BLaER1 (cell line): Measurements from ENCODE around the gene TNFAIP8L3.

Source experiments
- H3K27ac ChIP-seq: shearing (Covaris generic); formaldehyde crosslinking; 2 replicates; pipeline ENCODE4 v1.8.1; 2022
- H3K27me3 ChIP-seq: shearing (Covaris generic); formaldehyde crosslinking; 2 replicates; pipeline ENCODE4 v1.8.1; 2022
- H3K36me3 ChIP-seq: shearing (Covaris generic); formaldehyde crosslinking; 2 replicates; pipeline ENCODE4 v1.8.1; 2022
- H3K4me1 ChIP-seq: shearing (Covaris generic); formaldehyde crosslinking; 2 replicates; pipeline ENCODE4 v1.8.1; 2022
- H3K4me2 ChIP-seq: shearing (Covaris generic); formaldehyde crosslinking; 2 replicates; pipeline ENCODE4 v1.8.1; 2022
- H3K4me3 ChIP-seq: shearing (Covaris generic); formaldehyde crosslinking; 2 replicates; pipeline ENCODE4 v1.8.1; 2022
- H3K9ac ChIP-seq: shearing (Covaris generic); formaldehyde crosslinking; 2 replicates; pipeline ENCODE4 v1.8.1; 2022
- H3K9me3 ChIP-seq: shearing (Covaris generic); formaldehyde crosslinking; 2 replicates; pipeline ENCODE4 v1.8.1; 2022
- H4K20me1 ChIP-seq: shearing (Covaris generic); formaldehyde crosslinking; 2 replicates; pipeline ENCODE4 v1.8.1; 2022
- Cebpa-rat ChIP-seq: shearing (Covaris generic); IDR thresholded peaks from 2 replicates; pipeline ENCODE4 v1.8.1; 2022

TNFAIP8L3 gene

GRCh38 chr15:51067510-51067909, 27.2 kb downstream of the TNFAIP8L3 start:
- Histone ChIP-seq H3K9ac (no peak overlapping the region), H3K4me3 (no peak overlapping the region), H3K27me3 (no peaks in the 10 kb centered on the region), H3K27ac (no peak overlapping the region), H3K4me2 (no peak overlapping the region), H3K36me3 (no peaks in the 10 kb centered on the region), H4K20me1 (no peaks in the 10 kb centered on the region), H3K9me3 (no peaks in the 10 kb centered on the region), H3K4me1 (peaks cover 27% of the 10 kb centered on the region)
- no peak for TF ChIP-seq Cebpa-rat

DNA sequence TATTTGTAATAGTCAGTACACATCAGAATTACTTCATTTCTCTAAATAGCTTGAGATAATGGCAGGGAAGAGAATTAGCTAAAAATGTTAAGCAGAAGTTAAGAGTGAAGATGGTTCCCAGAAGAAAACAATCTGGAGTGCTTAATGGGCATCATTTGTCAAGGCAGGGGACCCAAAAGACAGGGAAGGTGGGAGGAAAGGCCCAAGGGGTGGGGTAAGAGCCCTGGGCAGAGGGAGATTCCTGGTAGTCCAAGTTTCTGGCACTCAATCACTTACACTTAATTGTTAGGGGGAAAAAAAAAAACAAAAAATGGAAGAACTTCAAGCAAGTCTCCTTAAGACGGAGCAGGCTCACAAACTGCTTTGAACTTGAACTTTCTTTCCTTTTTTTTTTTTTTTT, 28.9 kb downstream of the TNFAIP8L3 start:
- no peak overlapping the region for H3K9ac ChIP-seq
- no peak overlapping the region for H3K4me2 ChIP-seq
- no peak overlapping the region for H3K27ac ChIP-seq
- peaks cover 19% of the 10 kb centered on the region for H3K4me1 ChIP-seq
- no peaks in the 10 kb centered on the region for H3K9me3 ChIP-seq
- no peak for TF ChIP-seq Cebpa-rat
- no peaks in the 10 kb centered on the region for H3K27me3 ChIP-seq
- H4K20me1 ChIP-seq = no peaks in the 10 kb centered on the region
- no peaks in the 10 kb centered on the region for H3K36me3 ChIP-seq
- H3K4me3 ChIP-seq = no peak overlapping the region

GRCh38 chr15:51065261-51065660, 29.4 kb downstream of the TNFAIP8L3 start:
- Histone ChIP-seq H3K27ac (no peak overlapping the region), H3K4me3 (no peak overlapping the region), H3K9me3 (no peaks in the 10 kb centered on the region), H4K20me1 (no peaks in the 10 kb centered on the region), H3K27me3 (no peaks in the 10 kb centered on the region), H3K4me1 (peaks cover 15% of the 10 kb centered on the region), H3K36me3 (no peaks in the 10 kb centered on the region), H3K4me2 (no peak overlapping the region), H3K9ac (no peak overlapping the region)
- no peak for TF ChIP-seq Cebpa-rat

- no peaks in the 10 kb centered on the region for H3K27me3 ChIP-seq
- no peaks in the 10 kb centered on the region for H3K4me1 ChIP-seq
- no peak for TF ChIP-seq Cebpa-rat
- no peak overlapping the region for H3K4me3 ChIP-seq
- H3K9me3 ChIP-seq = no peaks in the 10 kb centered on the region
- no peaks in the 10 kb centered on the region for H3K36me3 ChIP-seq
- H4K20me1 ChIP-seq = no peaks in the 10 kb centered on the region
- no peak overlapping the region for H3K27ac ChIP-seq
- no peak overlapping the region for H3K4me2 ChIP-seq
- no peak overlapping the region for H3K9ac ChIP-seq
These were observed 32.0 kb downstream of the TNFAIP8L3 start for GRCh38 chr15:51062736-51063135.

DNA sequence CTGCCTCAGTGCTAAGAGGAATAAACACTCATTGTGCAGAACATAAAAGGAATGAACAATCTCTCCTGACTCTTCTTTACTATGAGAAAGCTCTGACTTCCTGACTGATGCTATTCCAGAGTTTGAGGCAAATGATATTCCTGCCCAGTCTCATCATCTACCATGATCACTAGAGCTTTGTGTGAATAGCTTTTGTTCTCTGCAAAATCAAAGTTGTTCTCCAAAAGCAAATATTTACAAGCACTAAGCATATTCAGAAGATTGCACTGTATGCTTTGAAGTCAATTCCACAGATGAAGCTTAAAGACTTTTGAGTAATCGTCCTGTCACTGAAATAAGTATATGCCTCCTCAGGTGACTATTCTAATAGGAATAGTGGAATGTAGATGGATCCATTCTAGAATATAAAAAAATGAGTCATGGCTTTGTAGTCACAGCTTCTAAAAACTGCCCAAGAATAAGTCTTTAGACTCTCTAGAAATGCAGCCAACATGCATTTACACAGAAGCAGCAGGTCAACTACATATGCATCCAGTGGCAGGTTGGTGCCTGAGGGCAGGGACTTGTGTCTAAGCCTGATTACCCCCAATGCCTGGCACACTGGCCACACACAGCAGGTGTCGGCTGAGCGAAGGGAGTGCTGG, 34.6 kb downstream of the TNFAIP8L3 start:
- no peak overlapping the region for H3K4me2 ChIP-seq
- no peak overlapping the region for H3K4me3 ChIP-seq
- H3K9me3 ChIP-seq = no peaks in the 10 kb centered on the region
- H4K20me1 ChIP-seq = no peaks in the 10 kb centered on the region
- H3K27me3 ChIP-seq = no peaks in the 10 kb centered on the region; the same call in 1 of the 2 replicates
- no peak for TF ChIP-seq Cebpa-rat
- H3K27ac ChIP-seq = no peak overlapping the region
- H3K36me3 ChIP-seq = no peaks in the 10 kb centered on the region
- no peaks in the 10 kb centered on the region for H3K4me1 ChIP-seq
- H3K9ac ChIP-seq = no peak overlapping the region

DNA sequence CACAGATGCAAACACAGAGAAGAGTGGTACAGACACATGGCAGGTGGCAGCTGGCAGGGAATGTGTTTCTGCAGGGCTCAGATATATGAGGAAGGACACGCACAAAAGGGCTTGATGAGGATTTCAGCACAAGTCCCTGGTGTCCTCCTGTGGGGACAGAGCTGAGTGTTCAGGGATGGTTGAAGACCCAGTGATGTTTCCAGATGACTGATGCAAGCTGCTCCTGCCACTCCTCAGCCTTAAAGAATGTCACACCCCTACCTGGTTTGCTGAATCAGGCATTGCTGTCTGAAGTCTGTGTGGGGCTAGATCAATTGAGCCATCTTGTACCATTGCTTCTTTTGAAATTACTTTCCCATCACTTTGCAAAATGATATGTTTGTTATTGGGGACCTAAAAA, 40.2 kb downstream of the TNFAIP8L3 start:
- Histone ChIP-seq H3K4me2 (no peak overlapping the region), H3K4me1 (peaks cover 7% of the 10 kb centered on the region), H3K36me3 (no peaks in the 10 kb centered on the region), H3K9me3 (no peaks in the 10 kb centered on the region), H3K27ac (no peak overlapping the region), H3K4me3 (no peak overlapping the region), H4K20me1 (no peaks in the 10 kb centered on the region), H3K27me3 (no peaks in the 10 kb centered on the region; the same call in 1 of the 2 replicates), H3K9ac (no peak overlapping the region)
- no peak for TF ChIP-seq Cebpa-rat

- TF ChIP-seq Cebpa-rat = no peak
- Histone ChIP-seq H3K4me2 (no peak overlapping the region), H4K20me1 (no peaks in the 10 kb centered on the region), H3K9me3 (no peaks in the 10 kb centered on the region), H3K36me3 (no peaks in the 10 kb centered on the region), H3K4me1 (peaks cover 7% of the 10 kb centered on the region), H3K27me3 (no peaks in the 10 kb centered on the region; the same call in 1 of the 2 replicates), H3K9ac (no peak overlapping the region), H3K4me3 (no peak overlapping the region), H3K27ac (no peak overlapping the region)
These were observed 41.1 kb downstream of the TNFAIP8L3 start for GRCh38 chr15:51053571-51053970.

DNA sequence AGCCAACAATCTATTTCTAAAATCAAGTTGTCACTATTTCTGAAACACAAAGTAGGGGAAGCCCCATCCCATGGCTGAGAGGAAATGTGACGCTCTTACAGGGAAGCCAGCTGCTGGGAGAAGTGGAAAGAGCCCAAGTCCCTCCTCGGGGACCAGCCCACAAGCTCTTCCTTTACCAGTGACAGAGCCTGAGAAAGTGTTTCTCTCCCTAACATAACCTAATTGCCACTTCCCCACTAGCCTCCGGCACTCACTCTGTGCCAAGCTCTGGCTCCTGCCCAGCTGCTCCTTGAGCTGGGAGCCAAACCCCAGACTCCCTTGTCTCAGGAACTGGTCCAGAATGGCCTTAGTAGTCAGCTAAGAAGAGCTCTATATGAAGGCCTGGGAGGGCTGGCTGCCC, 42.9 kb downstream of the TNFAIP8L3 start:
- peak overlapping the region; percentile 18; the same call in 1 of the 2 replicates for H3K4me2 ChIP-seq
- H3K27me3 ChIP-seq = no peaks in the 10 kb centered on the region; the same call in 1 of the 2 replicates
- no peaks in the 10 kb centered on the region for H3K9me3 ChIP-seq
- no peak overlapping the region for H3K9ac ChIP-seq
- no peak overlapping the region for H3K27ac ChIP-seq
- no peaks in the 10 kb centered on the region for H4K20me1 ChIP-seq
- no peak overlapping the region for H3K4me3 ChIP-seq
- H3K4me1 ChIP-seq = peaks cover 7% of the 10 kb centered on the region
- TF ChIP-seq Cebpa-rat = no peak
- no peaks in the 10 kb centered on the region for H3K36me3 ChIP-seq

- TF ChIP-seq Cebpa-rat = no peak
- H3K9ac ChIP-seq = no peak overlapping the region
- no peak overlapping the region for H3K4me3 ChIP-seq
- no peaks in the 10 kb centered on the region for H3K9me3 ChIP-seq
- H3K27ac ChIP-seq = no peak overlapping the region
- H4K20me1 ChIP-seq = no peaks in the 10 kb centered on the region
- no peaks in the 10 kb centered on the region for H3K27me3 ChIP-seq
- no peak overlapping the region for H3K4me2 ChIP-seq
- H3K36me3 ChIP-seq = no peaks in the 10 kb centered on the region
- H3K4me1 ChIP-seq = peaks cover 7% of the 10 kb centered on the region
These were observed 45.6 kb downstream of the TNFAIP8L3 start for GRCh38 chr15:51049081-51049480.

- H3K4me2 ChIP-seq = no peak overlapping the region
- H3K9ac ChIP-seq = no peak overlapping the region
- peaks cover 7% of the 10 kb centered on the region for H3K4me1 ChIP-seq
- no peak for TF ChIP-seq Cebpa-rat
- no peaks in the 10 kb centered on the region for H3K27me3 ChIP-seq
- no peak overlapping the region for H3K4me3 ChIP-seq
- H3K27ac ChIP-seq = no peak overlapping the region
- no peaks in the 10 kb centered on the region for H3K36me3 ChIP-seq
- H4K20me1 ChIP-seq = no peaks in the 10 kb centered on the region
- H3K9me3 ChIP-seq = no peaks in the 10 kb centered on the region
These were observed 46.4 kb downstream of the TNFAIP8L3 start for GRCh38 chr15:51048308-51048707.
